Activated T-helper 17 cell treated with anti-CD3 and anti-CD28 coated beads, Interleukin-2, amount 50 U/mL, for 72 hours (primary cell): Measurements from ENCODE around the gene RGS17. TPM values are rescaled to one million over a fixed set of nuclear protein-coding genes. Genes with fewer than 3 reads are reported as not detected.

Source experiments
- ATAC-seq: fragments of 150-1000 bp; cut with Tn5 transposase; replicated peaks from 2 replicates; pipeline ENCODE4 v1.10.0; 2021; ENCODE audit warnings: mild to moderate bottlenecking, moderate library complexity
- H3K27ac Mint-ChIP-seq: one replicate; pipeline ENCODE4 v1.8.0; 2022; ENCODE audit warnings: mixed read lengths
- H3K27me3 Mint-ChIP-seq: one replicate; pipeline ENCODE4 v1.8.0; 2022; ENCODE audit warnings: mixed read lengths
- H3K36me3 Mint-ChIP-seq: one replicate; pipeline ENCODE4 v1.8.0; 2022; ENCODE audit warnings: low read depth, mild to moderate bottlenecking, mixed read lengths
- H3K4me1 Mint-ChIP-seq: one replicate; pipeline ENCODE4 v1.8.0; 2022; ENCODE audit warnings: mixed read lengths
- H3K4me3 Mint-ChIP-seq: one replicate; pipeline ENCODE4 v1.8.0; 2022; ENCODE audit warnings: mild to moderate bottlenecking, mixed read lengths
- H3K9me3 Mint-ChIP-seq: one replicate; pipeline ENCODE4 v1.8.0; 2022; ENCODE audit warnings: mixed read lengths
- total RNA-seq, 2 donors: library from RNA; stranded (reverse); gene quantifications; one replicate each; pipeline ENCODE4 v1.2.3, GENCODE V29; 2022

Gene RGS17
- total RNA-seq, 2 donors from 2014 or later, result 0.26 TPM; not detected in 1

- Mint-ChIP-seq H3K36me3 (no peaks in the 10 kb centered on the region), H3K27ac (no peak overlapping the region), H3K4me3 (no peak overlapping the region), H3K27me3 (peaks cover 17% of the 10 kb centered on the region), H3K9me3 (no peaks in the 10 kb centered on the region), H3K4me1 (no peaks in the 10 kb centered on the region)
- ATAC-seq, result no peak
Measured at GRCh38 chr6:153104220-153104619, 26.9 kb downstream of the RGS17 start.

DNA sequence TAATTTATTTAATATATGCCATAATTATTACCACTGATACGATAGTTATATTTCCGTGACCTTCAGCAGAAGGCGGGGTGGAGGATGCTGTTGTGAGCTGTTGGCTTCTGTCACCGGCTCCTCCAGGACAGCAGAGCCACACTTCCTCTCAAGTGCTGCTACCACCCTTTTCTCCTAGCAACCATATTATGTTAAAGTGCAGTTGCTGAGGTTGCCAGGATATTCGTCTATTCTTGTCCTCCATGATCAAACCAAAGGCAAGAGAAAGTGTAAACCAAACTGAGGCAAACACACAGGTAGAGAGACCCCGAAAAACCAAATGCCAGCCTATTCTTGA lies 27.8 kb downstream of the RGS17 start:
- Mint-ChIP-seq H3K27ac (no peak overlapping the region), H3K4me1 (no peaks in the 10 kb centered on the region), H3K27me3 (peaks cover 13% of the 10 kb centered on the region), H3K9me3 (no peaks in the 10 kb centered on the region), H3K36me3 (no peaks in the 10 kb centered on the region), H3K4me3 (no peak overlapping the region)
- ATAC-seq, result no peak

GRCh38 chr6:153102605-153103318 lies 28.3 kb downstream of the RGS17 start:
- Mint-ChIP-seq H3K27ac (no peak overlapping the region), H3K9me3 (no peaks in the 10 kb centered on the region), H3K36me3 (no peaks in the 10 kb centered on the region), H3K27me3 (peaks cover 17% of the 10 kb centered on the region), H3K4me3 (no peak overlapping the region), H3K4me1 (no peaks in the 10 kb centered on the region)
- no peak for ATAC-seq

DNA sequence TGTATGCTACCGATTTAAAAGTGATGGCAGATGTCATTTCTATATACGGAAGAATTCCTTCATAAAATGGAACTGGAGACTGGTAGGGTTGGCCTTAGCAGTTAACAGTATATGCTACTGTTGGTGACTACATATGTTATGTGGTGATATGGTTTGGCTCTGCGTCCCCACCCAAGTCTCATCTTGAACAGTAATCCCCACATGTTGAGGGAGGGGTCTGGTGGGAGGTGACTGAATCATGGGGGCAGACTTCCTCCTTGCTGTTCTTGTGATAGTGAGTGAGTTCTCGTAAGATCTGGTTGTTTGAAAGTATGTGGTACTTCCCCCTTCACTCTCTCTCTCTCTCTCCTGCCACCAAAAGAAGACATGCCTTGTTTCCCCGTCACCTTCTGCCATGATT lies 29.6 kb downstream of the RGS17 start:
- H3K27me3 Mint-ChIP-seq, result peaks cover 21% of the 10 kb centered on the region
- no peaks in the 10 kb centered on the region for H3K4me1 Mint-ChIP-seq
- H3K27ac Mint-ChIP-seq, result no peak overlapping the region
- no peak for ATAC-seq
- H3K36me3 Mint-ChIP-seq, result no peaks in the 10 kb centered on the region
- no peaks in the 10 kb centered on the region for H3K9me3 Mint-ChIP-seq
- H3K4me3 Mint-ChIP-seq, result no peak overlapping the region

DNA sequence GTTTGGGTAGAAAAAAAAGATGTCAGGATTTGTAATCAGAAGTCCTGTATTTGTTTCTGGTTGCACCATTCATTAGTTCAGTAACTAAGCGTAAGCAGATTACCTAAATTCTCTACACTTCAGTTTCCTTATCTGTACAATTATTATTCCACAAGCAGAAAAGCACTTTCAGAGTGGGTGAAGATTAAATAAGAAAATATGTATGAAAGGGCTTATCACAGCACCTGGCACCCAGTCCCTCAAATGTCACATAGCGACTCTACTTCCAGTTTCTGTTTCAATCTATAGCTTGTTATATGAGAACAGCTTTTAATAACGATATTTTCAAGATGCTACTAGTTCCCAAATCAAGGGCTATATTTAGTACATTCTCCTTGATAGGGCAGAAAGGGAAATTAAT lies 31.4 kb downstream of the RGS17 start:
- Mint-ChIP-seq H3K36me3 (no peaks in the 10 kb centered on the region), H3K27ac (no peak overlapping the region), H3K4me1 (no peaks in the 10 kb centered on the region), H3K9me3 (no peaks in the 10 kb centered on the region), H3K27me3 (peaks cover 16% of the 10 kb centered on the region), H3K4me3 (no peak overlapping the region)
- no peak for ATAC-seq

GRCh38 chr6:153096792-153097191 lies 34.3 kb downstream of the RGS17 start:
- Mint-ChIP-seq H3K36me3 (no peaks in the 10 kb centered on the region), H3K9me3 (no peaks in the 10 kb centered on the region), H3K4me3 (no peak overlapping the region), H3K27me3 (peaks cover 16% of the 10 kb centered on the region), H3K27ac (no peak overlapping the region), H3K4me1 (no peaks in the 10 kb centered on the region)
- no peak for ATAC-seq

GRCh38 chr6:153096031-153096430 lies 35.1 kb downstream of the RGS17 start:
- ATAC-seq, result no peak
- no peaks in the 10 kb centered on the region for H3K36me3 Mint-ChIP-seq
- no peak overlapping the region for H3K27ac Mint-ChIP-seq
- no peaks in the 10 kb centered on the region for H3K4me1 Mint-ChIP-seq
- peaks cover 16% of the 10 kb centered on the region for H3K27me3 Mint-ChIP-seq
- no peaks in the 10 kb centered on the region for H3K9me3 Mint-ChIP-seq
- H3K4me3 Mint-ChIP-seq, result no peak overlapping the region

- Mint-ChIP-seq H3K27ac (no peak overlapping the region), H3K4me3 (no peak overlapping the region), H3K9me3 (no peaks in the 10 kb centered on the region), H3K27me3 (peaks cover 5% of the 10 kb centered on the region), H3K36me3 (no peaks in the 10 kb centered on the region), H3K4me1 (no peaks in the 10 kb centered on the region)
- peak; percentile 35 for ATAC-seq
Measured at GRCh38 chr6:153092082-153093013, 38.7 kb downstream of the RGS17 start.

- Mint-ChIP-seq H3K9me3 (no peaks in the 10 kb centered on the region), H3K36me3 (no peaks in the 10 kb centered on the region), H3K27ac (no peak overlapping the region), H3K4me3 (no peak overlapping the region), H3K4me1 (no peaks in the 10 kb centered on the region), H3K27me3 (peaks cover 8% of the 10 kb centered on the region)
- ATAC-seq, result no peak
Measured at GRCh38 chr6:153090241-153090930, 40.7 kb downstream of the RGS17 start.

DNA sequence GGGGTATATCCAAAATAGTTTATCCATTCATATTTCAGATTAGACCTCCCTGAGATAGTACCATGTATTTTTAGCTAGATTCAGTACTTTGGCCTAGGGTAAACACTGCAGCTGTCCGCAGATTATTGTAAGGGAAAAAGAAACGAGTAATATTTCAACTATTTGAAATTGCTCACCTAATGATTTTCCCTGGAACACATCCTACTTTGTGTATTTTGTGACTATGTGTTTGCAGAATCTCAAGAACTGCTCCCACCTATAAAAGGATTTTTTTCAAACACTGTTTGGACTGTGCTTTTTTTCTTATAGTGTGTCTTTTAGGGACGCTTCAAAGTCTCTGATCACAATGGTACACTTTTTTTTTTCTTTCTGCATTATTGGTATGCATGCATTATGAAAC lies 42.3 kb downstream of the RGS17 start:
- H3K27me3 Mint-ChIP-seq, result peaks cover 19% of the 10 kb centered on the region
- H3K9me3 Mint-ChIP-seq, result no peaks in the 10 kb centered on the region
- no peak for ATAC-seq
- no peaks in the 10 kb centered on the region for H3K36me3 Mint-ChIP-seq
- no peak overlapping the region for H3K27ac Mint-ChIP-seq
- no peak overlapping the region for H3K4me3 Mint-ChIP-seq
- H3K4me1 Mint-ChIP-seq, result no peaks in the 10 kb centered on the region

DNA sequence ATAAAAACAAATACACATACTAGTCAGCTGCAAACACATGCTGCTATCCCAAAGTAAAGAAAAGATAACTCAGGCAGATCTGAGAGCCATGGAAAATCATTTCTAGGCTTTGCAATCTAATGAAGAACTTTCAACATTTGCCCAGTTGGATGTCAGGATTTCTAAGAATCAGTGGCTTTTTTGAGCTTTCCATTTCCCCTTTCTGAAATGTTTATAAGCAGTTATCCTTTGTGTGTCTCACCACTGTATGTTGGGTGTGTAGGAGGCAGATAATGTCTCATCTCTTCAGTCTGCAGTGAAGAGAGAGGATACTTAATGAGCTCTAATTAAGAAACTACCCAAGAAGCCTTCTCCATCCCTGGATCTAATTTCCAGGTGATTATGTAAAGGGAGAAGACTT lies 43.6 kb downstream of the RGS17 start:
- Mint-ChIP-seq H3K9me3 (no peaks in the 10 kb centered on the region), H3K27me3 (peaks cover 18% of the 10 kb centered on the region), H3K27ac (no peak overlapping the region), H3K36me3 (no peaks in the 10 kb centered on the region), H3K4me3 (no peak overlapping the region), H3K4me1 (no peaks in the 10 kb centered on the region)
- no peak for ATAC-seq

GRCh38 chr6:153086225-153086990 lies 44.7 kb downstream of the RGS17 start:
- H3K9me3 Mint-ChIP-seq, result no peaks in the 10 kb centered on the region
- no peaks in the 10 kb centered on the region for H3K4me1 Mint-ChIP-seq

GRCh38 chr6:153085239-153085638 lies 45.8 kb downstream of the RGS17 start:
- no peak for ATAC-seq
- H3K4me1 Mint-ChIP-seq, result no peaks in the 10 kb centered on the region
- no peaks in the 10 kb centered on the region for H3K9me3 Mint-ChIP-seq
- no peak overlapping the region for H3K27ac Mint-ChIP-seq
- H3K27me3 Mint-ChIP-seq, result peaks cover 23% of the 10 kb centered on the region
- H3K36me3 Mint-ChIP-seq, result no peaks in the 10 kb centered on the region
- no peak overlapping the region for H3K4me3 Mint-ChIP-seq

More at GRCh38 chr6:153086225-153086990, 44.7 kb downstream of the RGS17 start:
- Mint-ChIP-seq H3K4me3 (no peak overlapping the region), H3K27me3 (peaks cover 23% of the 10 kb centered on the region), H3K27ac (no peak overlapping the region), H3K36me3 (no peaks in the 10 kb centered on the region)
- ATAC-seq, result peak; percentile 19

DNA sequence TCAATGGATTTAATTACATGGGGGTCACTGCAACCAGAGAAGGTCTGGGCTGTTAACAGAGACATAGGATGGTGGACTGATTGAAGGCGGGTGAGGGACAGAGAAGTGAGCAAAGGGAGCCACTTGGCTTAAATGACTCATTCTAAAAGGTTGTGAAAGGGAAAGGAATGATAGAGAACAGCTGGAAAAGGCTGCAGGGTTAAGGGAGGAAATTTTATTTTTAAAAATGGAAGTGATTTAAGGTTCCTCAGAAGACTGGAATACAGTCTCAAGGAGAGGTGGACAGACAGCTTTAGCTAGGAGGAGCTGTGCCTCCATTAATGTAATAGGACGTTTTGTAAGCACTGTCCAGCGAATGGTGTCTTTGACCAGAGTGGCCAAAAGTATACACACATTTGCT lies 46.7 kb downstream of the RGS17 start:
- Mint-ChIP-seq H3K4me1 (no peaks in the 10 kb centered on the region), H3K27me3 (peaks cover 23% of the 10 kb centered on the region)

More for the DNA sequence above, 46.7 kb downstream of the RGS17 start:
- Mint-ChIP-seq H3K36me3 (no peaks in the 10 kb centered on the region), H3K27ac (no peak overlapping the region), H3K4me3 (no peak overlapping the region), H3K9me3 (no peaks in the 10 kb centered on the region)
- no peak for ATAC-seq
